NCI-H2029 treated with DMSO at 0.1 percent for 48 hours (cell line): ENCODE measurements around the gene LRRC15.

Experiments used
- DNase-seq: peaks from one replicate; lab custom pipeline; 2025; lab: John Stamatoyannopoulos, UW

The LRRC15 gene

GRCh38 chr3:194384569-194385001 lies 15.0 kb upstream of the LRRC15 start:
- no peak for DNase-seq

DNA sequence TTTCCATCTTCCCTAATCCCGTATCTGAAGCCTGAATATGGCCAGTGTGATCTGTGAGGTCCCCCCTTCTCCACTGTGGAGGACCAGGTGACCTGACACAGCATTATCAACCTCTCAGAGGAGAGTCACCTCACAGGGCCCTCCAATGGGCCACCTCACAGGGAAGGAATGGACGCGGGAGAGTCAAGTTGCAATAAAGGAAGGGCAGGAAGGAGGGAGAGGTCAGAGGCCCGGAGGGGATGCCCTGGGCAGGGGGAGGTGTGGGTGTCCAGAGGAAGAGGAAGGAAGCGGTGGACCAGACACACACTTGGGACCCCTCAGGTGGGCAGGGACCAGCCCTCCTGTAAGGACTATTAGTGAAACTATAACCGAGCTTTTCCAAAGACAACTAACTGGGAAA lies 14.6 kb upstream of the LRRC15 start:
- DNase-seq = no peak

GRCh38 chr3:194383276-194383940 lies 13.9 kb upstream of the LRRC15 start:
- no peak for DNase-seq

DNA sequence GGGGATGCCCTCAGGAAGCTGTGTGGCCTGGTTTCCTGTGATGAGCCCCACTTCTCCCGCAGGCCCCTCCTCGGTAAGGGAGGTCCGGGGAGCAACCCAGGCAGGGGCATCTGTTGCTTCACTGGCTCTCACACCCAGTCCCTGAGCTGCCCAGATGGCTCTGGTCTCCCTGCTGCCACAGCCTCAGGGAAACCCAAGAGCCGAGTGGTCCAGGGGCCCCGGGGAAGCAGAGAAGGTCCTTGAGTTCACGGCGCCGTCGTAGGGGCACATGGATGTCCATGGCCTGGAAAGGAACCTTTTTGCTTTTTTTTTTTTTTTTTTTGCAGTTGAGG lies 13.3 kb upstream of the LRRC15 start:
- no peak for DNase-seq

- no peak for DNase-seq
These were observed 12.8 kb upstream of the LRRC15 start for GRCh38 chr3:194382196-194382891.

DNA sequence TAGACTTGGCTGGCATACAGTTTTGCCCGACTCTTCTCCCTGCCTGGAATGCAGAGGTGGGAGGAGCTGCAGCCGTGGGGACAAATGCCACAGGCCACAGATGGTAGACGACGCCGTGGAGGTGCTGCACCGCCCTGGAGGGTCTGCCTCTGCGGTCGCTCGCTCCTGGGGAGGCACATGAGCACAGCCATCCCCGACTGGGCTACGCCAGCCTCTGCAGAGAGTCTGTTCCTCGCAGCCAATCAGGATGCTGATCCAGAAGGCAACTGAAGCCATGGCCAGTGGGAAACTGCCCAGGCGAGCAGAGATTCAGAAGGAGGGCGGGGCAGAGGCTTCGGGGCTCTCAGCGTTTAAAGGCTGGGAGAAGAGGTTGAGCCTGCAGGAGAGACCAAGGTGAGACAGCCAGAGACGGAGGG lies 11.9 kb upstream of the LRRC15 start:
- DNase-seq = peak; percentile 13

- DNase-seq = no peak
These were observed 10.8 kb upstream of the LRRC15 start for GRCh38 chr3:194380326-194380725.

GRCh38 chr3:194379651-194380050 lies 10.1 kb upstream of the LRRC15 start:
- DNase-seq = no peak

- no peak for DNase-seq
These were observed 9.7 kb upstream of the LRRC15 start for GRCh38 chr3:194379231-194379630.

DNA sequence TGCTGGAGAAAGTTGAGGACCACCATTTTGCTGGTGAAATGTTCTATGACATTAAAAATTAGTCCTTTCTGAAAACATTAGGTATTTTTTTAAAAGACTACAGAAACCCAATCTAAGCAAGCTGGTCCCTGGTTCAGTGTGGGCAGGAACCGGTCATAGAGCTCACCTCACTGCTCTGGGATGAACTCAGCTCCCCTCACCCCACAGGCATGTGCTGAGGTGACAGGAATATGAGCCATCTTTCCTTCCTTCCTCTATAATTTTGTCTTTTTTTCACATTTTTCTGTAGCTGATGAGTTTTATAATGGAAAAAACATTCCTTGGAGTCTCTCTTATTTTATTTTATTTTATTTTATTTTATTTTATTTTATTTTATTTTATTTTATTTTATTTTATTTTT lies 8.2 kb upstream of the LRRC15 start:
- no peak for DNase-seq

DNA sequence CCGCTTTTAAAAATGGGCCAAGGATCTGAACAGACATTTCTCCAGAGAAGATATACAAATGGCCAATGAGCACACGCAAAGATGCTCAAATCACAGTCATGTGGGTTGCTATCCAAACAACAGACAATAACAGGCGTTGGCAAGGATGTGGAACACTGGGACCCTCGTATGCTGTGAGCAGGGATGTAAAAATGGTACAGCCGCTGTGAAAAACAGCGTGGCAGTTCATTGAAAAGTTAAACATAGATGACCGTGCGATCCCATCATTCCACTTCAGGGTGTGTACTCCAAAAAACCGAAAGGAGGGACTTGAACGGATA lies 6.7 kb upstream of the LRRC15 start:
- DNase-seq = no peak

- peak; percentile 63 for DNase-seq
These were observed 6.1 kb upstream of the LRRC15 start for GRCh38 chr3:194375473-194376240.

DNA sequence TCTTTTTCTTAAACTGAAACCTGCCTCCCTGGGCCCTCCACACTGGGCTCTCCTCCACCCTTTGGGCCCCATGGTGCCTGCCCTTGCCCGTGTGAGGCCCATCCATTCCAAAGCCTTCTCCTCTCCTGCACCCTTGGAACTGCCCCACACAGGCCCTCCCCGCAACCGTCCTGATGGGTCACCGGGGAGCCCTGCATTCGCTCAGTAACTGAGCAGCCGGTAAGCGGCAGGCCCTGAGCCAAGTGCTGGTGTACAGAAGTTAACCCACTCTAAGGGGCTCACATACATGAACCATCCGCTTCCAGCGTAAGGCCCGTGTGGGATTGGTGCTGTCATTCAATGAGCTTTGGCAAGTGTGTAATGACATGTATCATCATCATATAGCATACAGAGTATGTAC lies 5.4 kb upstream of the LRRC15 start:
- DNase-seq = no peak

DNA sequence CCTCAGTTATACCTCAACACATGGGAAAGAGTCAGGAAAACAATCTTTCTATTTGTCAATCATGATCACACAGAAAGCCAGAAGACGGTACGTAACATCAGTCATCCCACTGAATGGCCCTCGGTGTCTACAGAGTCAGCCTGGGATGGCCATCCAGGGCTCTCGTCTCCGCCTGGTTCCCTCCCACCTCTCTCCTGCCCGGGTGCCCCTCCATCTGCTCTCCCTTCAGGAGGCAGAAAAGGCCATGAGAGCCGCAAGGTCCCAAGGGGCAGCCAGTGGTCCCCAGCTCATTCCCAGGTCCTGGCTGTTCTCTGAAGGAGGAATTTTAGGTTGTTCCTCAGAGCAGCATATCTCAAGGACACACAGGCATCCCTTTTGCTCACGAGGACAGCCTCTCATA lies 4.4 kb upstream of the LRRC15 start:
- DNase-seq = no peak

DNA sequence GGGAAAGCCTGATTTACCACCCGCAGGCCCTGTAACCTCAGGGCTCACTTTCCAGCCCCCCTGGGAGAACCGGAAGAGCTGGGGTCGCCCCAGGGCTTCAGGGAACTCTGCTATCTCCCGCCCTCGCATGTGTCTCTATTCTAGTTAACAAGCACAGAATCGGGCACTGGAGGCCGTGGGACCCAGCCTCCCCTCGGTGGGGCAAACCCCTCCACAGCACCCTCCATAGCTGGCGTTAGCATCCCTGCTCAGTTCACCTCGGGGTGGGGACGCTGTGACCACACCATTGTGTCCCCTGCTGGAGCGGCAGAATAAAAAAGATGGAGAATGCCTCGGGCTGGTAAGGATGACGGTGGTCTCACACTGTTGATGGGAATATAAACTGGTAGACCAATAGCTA lies 3.5 kb upstream of the LRRC15 start:
- DNase-seq = no peak

- DNase-seq = no peak
These were observed 1.2 kb upstream of the LRRC15 start for GRCh38 chr3:194370753-194371152.

- DNase-seq = no peak
These were observed 625 bp downstream of the LRRC15 start for GRCh38 chr3:194368918-194369317.

GRCh38 chr3:194367992-194368841 lies 1.3 kb downstream of the LRRC15 start:
- DNase-seq = no peak

GRCh38 chr3:194365978-194366490 lies 3.5 kb downstream of the LRRC15 start:
- no peak for DNase-seq

DNA sequence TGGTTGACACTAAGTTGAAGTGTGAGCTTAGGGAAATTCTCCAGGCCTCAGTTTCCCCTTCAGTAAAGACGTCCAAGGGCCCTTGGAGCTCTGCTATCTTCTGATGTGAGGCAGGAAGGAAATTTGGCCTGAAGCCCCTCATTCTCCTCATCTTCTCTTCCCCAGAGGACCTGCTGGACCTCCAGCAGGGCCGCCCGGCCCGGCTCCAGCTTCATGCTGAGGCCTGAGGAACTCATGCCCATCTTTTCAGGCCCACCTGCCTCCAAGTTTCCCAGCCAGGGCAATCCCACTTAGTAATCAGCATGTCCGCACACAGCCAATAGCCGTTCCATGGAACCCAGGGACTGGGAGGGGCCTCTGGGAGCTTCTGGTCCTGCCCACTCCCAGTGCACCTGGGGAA lies 4.0 kb downstream of the LRRC15 start:
- no peak for DNase-seq

DNA sequence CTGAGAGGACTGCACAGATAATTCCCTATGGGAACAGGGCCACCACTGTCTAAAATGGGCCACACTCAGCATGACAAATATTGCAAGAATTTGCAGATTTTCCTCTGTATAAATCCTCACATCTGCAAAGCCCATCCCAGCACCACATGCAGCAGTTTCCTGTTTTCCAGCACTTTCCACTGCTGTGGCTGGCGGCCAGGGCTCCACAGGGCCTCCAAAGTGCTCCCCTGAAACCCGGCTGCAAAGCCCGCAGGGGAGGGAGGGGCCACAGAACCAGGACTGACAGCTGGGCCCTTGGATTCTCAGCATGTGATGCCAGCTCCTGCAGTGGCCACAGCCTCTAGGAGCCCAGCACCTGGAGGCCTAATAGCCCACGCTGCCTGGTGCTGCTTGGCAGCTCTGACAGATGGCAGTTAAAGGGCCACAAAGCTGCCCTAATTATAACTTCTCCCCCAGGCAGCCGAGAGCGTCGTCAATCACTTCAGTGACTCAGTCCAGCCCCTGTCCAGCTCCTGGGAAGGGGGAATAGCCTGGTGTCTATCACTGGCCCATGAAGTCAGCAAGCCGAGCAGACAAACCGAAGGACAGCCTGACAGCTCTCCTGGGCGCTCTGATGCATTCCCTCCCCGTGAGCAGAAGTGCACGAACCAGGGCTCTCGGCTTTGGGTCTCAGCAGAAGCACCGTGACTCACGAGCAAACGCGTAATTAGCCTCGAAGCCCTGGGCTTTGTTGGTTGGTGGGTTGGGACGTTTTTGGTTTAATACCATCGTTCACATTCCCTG lies 4.7 kb downstream of the LRRC15 start:
- DNase-seq = no peak

DNA sequence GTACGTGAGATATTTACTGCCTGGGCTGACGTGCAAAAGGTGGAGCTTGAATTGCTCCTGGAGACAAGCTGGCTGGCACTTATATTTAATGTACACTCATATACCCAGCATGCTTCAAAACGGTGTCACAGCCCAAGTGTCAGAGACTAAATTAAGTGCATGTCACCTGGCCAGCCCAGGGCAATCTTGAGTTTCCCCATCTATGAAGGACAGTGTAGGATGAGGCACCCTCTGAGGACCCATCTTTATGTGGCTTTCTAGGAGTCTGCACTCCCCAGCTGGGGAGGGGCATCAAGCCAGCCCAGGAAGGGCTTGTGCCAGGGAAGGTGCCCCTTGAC lies 5.3 kb downstream of the LRRC15 start:
- no peak for DNase-seq
